Liver (tissue), 3 donors: ENCODE measurements around the gene INSL6.

ENCODE experiments used
- CTCF ChIP-seq: fragments of 150-350 bp; IDR thresholded peaks from 2 replicates; pipeline ENCODE4 v1.5.1; 2017; ENCODE audit warnings: improper control_type of control experiment, low read depth, low read length; ENCODE audit not compliant: missing input control
- RAD21 ChIP-seq, 2 donors: IDR thresholded peaks; 2 replicates each; pipeline ENCODE4 v1.6.1; 2016; ENCODE audit warnings: antibody characterized with exemption in 2 of 2, mild to moderate bottlenecking in 2 of 2
- TAF1 ChIP-seq: conservative IDR thresholded peaks from 2 replicates; pipeline ENCODE4 v1.6.1; 2016; ENCODE audit warnings: antibody characterized with exemption, mild to moderate bottlenecking
- donor health status: healthy.
- donor health status: healthy.

- TF ChIP-seq TAF1 (no peak), RAD21 (IDR thresholded peaks at IDR 0.05) (peak; percentile 89 to 92), CTCF (peak; percentile 76)
These were observed 1.2 kb upstream of the INSL6 start for GRCh38 chr9:5186416-5187169.
